Measurements from ENCODE around the gene SMC4. TPM values are rescaled to one million over a fixed set of nuclear protein-coding genes. Genes with fewer than 3 reads are reported as not detected.

The SMC4 gene
- total RNA-seq, 1 donor: 130 TPM

DNA sequence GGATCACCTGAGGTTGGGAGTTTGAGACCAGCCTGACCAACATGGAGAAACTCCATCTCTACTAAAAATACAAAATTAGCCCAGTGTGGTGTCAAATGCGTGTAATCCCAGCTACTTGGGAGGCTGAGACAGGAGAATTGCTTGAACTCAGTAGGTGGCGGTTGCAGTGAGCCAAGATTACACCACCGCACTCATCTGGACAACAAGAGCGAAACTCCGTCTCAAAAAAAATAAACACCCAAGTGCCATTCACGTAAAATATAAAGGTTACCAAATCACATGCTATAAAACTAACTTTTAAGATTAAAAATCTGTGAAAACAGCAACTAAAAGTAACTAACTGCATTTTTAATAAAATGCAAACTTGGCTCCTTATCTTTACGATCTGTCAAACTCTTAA, 41.2 kb downstream of the SMC4 start:
- no peak for DNase-seq (ENCODE audit: low read depth)
- no peak overlapping the region for H3K4me3 ChIP-seq (ENCODE audit: low read depth, low read length)

DNA sequence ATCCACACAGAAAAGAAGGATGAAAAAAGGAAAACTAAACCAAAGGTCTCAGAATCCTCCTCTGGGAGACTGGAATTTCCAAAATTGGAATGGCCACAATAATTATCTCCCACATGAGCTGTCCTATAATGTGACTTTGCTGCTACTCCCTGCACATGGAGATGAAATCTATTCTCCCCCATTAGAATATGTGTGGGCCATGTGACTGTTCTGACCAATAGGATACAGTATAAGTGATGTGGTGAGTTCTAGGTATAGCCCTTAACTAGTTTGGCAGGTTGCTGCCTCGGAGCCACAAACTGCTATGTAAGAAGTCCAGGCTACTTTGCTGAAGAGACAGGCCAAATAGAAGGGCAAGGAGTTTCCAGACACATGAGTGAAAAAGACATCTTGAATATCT, 45.0 kb downstream of the SMC4 start:
- H3K4me3 ChIP-seq (ENCODE audit: low read depth, low read length): no peak overlapping the region
- no peak for DNase-seq (ENCODE audit: low read depth)
- TF ChIP-seq, protein P1, sequence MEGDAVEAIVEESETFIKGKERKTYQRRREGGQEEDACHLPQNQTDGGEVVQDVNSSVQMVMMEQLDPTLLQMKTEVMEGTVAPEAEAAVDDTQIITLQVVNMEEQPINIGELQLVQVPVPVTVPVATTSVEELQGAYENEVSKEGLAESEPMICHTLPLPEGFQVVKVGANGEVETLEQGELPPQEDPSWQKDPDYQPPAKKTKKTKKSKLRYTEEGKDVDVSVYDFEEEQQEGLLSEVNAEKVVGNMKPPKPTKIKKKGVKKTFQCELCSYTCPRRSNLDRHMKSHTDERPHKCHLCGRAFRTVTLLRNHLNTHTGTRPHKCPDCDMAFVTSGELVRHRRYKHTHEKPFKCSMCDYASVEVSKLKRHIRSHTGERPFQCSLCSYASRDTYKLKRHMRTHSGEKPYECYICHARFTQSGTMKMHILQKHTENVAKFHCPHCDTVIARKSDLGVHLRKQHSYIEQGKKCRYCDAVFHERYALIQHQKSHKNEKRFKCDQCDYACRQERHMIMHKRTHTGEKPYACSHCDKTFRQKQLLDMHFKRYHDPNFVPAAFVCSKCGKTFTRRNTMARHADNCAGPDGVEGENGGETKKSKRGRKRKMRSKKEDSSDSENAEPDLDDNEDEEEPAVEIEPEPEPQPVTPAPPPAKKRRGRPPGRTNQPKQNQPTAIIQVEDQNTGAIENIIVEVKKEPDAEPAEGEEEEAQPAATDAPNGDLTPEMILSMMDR (IDR thresholded peaks at IDR 0.05; ENCODE audit: insufficient read depth, low read length): no peak

More for the DNA sequence above, 41.2 kb downstream of the SMC4 start:
- TF ChIP-seq, protein P1 (IDR thresholded peaks at IDR 0.05; ENCODE audit: insufficient read depth, low read length): no peak

DNA sequence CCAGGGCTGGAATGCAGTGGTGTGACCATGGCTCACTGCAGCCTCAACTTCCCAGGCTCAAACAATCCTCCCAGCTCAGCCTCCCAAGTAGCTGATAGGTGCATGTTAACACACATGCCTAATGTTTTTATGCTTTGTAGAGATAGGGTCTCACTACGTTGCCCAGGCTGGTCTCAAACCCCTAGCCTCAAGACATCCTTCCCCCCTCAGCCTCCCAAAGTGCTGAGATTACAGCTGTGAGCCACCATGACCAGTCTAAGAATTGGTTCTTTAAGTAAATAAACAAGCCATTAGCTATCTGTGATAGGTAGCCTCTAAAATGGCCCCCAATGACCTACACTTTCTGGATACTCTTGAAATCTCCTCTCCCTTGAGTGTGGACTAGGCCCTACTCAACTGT, 46.4 kb downstream of the SMC4 start:
- H3K4me3 ChIP-seq (ENCODE audit: low read depth, low read length): no peak overlapping the region
- no peak for DNase-seq (ENCODE audit: low read depth)
- TF ChIP-seq, protein P1 (IDR thresholded peaks at IDR 0.05; ENCODE audit: insufficient read depth, low read length): no peak

DNA sequence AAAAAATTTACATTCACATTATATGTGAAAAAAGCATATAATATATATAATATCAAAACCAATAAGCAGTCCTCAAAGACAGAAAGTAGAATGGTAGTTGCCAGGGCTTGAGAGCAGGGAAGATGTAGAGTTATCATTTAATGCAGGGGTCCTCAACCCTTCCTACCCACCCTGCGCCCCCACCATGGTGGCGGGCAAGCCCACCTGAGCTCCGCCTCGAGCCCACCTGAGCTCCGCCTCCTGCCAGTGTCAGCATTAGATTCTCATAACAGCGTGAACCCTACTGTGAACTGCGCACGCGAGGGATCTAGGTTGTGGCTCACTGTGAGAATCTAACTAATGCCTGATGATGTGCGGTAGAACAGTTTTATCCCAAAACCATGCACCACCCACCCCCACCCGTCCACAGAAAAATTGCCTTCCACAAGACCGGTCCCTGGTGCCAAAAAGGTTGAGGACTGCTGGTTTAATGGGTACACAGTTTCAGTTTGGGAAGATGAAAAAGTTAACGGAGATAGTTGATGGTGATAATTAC, 47.1 kb downstream of the SMC4 start:
- no peak overlapping the region for H3K4me3 ChIP-seq (ENCODE audit: low read depth, low read length)
- TF ChIP-seq, protein P1 (IDR thresholded peaks at IDR 0.05; ENCODE audit: insufficient read depth, low read length): no peak

DNA sequence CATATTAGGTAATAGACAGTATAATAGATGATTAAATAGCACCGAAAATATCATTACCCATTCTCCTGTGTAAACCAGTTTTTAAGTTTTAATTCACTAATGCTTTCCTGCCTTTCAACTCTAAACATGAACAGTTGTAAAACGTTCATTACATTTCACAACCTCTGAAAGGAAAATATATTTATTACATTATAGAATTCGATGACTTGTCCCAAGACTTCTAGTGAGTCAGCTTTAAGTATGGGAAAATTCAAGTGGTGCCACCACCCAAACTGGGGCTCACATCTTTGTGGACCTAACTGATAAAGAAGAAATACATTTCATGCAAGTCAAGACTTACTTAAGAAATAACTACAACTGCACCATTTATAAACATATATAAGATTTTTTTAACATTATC, 48.1 kb downstream of the SMC4 start:
- peak; percentile 55 for DNase-seq (ENCODE audit: low read depth)
- peak overlapping the region; percentile 32 for H3K4me3 ChIP-seq (ENCODE audit: low read depth, low read length)
- TF ChIP-seq, protein P1 (IDR thresholded peaks at IDR 0.05; ENCODE audit: insufficient read depth, low read length): no peak

More for the DNA sequence above, 47.1 kb downstream of the SMC4 start:
- no peak for DNase-seq (ENCODE audit: low read depth)

DNA sequence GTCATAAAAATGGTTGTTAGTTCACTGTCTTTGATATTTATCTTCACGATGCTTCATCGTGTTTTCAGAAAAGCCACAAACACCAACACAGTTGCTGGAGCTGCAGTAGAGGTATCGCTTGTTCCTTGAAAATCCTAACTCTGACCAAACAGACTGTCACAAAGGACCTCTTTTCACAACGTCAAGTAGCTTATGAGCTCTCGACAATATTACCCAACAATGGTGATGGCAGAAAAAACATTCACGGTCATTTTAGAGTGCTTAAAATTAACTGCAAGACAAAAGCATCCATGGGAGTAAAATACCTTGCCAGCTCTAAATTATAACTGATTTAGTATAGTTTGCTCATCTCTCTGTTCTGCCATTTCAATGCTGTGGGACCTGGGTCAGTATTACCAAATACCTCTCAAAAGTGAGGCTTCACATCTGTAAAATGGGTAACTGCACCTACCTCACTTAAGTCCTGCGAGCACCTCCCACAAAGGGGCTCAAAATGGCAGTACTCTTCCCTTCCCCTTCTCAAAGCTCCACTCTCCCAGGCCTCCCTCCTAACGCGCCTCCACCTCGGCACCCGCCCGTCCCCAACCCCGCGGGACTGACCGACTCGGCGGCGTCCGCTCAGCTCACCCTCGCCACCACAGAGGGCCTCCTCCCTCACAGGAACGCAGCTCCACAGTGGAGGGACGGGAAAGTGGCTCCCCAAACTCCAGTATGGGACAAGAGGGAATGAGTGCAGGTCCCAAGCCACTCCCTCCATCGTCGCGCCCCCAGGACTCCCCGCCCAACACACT, 49.6 kb downstream of the SMC4 start:
- peak; percentile 46 for DNase-seq (ENCODE audit: low read depth)
- H3K4me3 ChIP-seq (ENCODE audit: low read depth, low read length): peak overlapping the region; percentile 94
- TF ChIP-seq, protein P1 (IDR thresholded peaks at IDR 0.05; ENCODE audit: insufficient read depth, low read length): no peak

All from fibroblast of the aortic adventitia (primary cell).